ENCODE measurements around the gene NSL1.

Gene NSL1

DNA sequence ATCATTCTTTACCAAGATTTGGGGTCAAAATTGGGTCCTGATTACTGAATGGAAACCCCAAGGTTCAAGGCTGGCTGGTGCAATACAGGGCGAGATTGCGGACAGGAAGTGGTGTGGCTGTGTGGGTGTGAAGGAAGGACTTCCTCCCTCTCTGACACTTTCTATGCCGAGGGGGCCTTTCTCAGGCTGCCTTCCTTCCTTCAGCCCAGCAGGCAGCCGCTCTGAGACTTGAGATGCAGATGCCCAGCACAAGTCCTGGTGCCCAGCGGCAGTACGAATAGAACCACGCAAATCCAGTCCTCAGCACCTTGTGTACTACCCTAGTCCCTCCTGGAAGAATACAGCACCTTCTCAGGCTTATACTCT lies 108.2 kb downstream of the NSL1 start:
- no peak for DNase-seq

DNA sequence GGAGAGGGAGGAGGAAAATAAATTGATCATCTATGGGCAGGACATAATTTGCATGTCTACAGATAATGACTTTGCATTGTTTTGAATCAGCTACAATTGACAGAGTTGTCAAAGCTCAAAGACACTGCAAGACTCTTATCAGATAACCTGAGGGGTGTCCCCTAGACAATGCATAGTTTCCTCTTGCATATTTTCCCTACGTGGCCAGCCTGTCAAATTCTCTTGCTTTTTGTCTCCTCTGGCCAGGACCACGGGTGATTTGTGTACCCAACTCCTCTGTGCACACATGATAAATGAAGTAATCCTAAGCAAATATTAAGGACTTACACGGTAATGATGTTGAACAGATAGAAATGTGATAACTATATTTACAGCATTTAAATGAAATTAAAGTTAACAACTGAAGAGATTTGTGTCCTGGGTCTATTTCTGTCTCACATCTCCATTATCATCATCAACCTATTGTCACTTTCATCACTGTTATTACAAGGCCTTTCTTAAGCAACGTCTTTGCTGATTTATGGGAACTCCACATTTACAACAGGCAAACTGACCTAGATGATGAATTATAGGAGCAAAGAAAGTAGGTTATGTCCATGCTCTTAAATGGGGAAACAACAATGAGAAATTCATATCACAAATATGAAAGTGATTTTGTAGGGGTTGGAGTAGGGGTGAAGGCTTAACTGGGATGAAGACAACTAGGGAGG lies 110.7 kb downstream of the NSL1 start:
- no peak for DNase-seq

DNA sequence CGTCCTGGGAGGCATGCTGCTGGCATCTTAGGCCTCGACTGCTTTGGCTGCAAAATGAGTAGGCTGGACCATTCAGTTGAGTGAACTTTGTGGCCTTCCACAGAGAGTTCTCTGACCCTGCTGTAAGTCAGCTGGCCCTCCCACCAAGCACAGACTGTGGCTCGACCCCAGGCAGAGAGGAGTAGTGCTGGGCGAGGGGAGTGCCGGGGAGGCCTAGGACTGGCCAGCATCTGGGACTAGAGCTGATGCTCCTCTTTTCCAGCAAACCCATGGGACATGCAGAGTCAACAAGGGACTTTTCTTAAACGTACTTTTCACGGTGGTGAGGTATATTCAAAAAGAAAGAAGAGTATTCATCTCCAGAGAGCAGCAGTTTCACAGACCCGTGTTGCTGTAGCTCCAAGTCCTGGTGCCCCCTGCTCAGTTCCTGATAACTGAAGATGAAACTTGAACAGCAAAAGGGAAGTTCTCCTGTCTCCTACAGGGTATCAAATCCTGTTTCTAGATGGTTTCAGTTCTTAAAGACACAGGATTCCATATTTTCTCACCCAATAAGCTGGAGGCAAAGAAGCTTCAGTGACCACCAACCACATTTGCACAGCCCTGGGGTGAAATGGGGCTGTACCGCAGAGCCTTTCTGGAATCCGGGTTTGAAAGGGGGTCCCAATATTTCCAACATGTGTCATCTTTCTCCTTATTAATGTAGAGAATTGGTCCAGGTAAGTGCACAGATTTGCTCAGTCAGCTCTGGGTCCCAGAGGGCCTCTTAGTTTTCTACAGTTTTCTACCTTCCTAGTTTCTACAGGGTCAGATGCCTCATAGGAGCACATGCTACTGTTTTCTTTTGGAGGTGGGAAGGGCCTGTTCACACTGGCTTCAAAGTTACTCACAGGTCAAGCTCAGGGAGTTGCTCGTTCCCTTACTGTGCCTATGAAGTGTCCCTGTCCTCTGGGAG lies 112.8 kb downstream of the NSL1 start:
- DNase-seq = no peak

DNA sequence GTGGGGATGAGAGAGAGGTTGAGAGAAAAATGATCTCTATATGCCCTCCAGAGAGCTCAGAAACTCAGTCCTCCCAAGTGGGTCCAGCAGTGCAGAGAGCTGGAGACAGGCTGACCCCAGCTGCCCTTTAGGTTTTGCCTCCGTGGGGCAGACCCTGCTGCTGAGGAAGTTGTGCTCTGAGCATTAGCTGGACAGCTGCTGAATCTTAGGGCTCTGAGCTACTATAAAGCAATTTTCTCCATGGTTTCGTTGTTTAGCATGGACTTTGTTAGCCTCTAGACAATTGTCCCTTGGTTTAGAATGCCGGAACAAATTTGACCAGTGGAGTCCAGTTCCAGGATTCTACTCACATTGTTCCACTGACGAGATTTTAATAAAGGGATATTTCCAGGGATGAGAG lies 114.0 kb downstream of the NSL1 start:
- DNase-seq = no peak

DNA sequence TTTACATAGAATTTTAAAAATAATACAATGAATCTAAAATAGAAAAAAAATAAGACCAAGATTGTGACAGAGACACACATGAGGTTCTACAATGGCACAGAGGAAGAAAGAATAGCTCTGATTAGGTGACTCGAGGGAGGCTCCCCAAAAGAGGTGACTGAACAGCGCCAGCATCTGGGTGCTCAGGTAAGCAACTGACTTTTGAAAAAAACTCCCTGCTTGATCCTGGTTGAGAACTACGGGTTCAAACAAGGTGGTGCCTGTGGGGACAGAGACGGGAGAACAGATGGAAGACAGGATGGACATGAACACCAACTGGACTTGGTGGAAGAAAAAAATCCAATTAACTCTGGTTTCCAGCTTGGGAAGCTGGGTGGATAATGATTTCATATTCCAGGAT lies 114.4 kb downstream of the NSL1 start:
- DNase-seq = no peak
